ENCODE data around the gene LPAR3. TPM values are rescaled to one million over a fixed set of nuclear protein-coding genes. Genes with fewer than 3 reads are reported as not detected.

LPAR3 gene
- polyA plus RNA-seq, 6 donors from 2014 or later, result not detected

DNA sequence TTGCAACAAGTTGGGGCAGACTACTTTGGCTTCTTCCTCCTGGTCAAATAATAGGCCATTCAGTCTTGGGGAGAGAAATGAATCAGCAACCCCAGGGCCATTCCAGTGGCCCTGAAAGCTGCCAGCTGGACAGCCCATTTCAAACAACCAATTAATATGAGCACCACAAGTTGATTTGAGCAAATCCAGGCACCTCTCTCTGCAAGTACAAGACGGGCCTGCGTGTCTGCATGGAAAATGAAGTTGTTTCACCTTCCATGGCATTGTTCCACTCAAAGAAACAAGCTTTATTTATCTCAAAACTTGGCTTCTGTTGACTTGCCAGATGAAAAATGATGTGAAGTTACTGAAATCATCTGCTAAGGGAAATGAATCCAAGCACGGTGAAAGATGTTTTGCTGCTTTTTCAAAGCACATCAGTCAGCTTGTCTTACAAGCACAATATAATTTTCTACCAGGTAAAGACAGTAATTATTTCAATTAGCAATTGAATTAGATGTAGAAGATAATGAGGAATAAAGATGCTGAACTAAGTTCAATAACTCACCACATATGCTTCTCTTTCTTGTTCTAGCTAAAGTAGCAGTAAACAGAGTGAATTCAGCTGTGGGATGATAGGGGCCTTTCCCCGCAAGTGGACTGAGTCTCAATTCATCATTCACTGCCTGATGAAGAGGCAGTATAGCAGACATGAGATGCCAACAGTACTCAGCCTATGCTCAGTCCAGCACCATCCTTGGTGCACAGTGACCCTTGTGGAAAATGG is 107.6 kb downstream of the LPAR3 start:
- Mint-ChIP-seq H3K36me3 (peaks cover 0 to 4% of the 10 kb centered on the region in 2 donors), H3K27me3 (peaks cover 16 to 29% (median 25%) of the 10 kb centered on the region in 3 donors), H3K4me1 (peaks cover 0 to 9% (median 3%) of the 10 kb centered on the region in 3 donors), H3K27ac (no peak overlapping the region), H3K4me3 (no peak overlapping the region), H3K9me3 (peaks cover 0 to 9% (median 0%) of the 10 kb centered on the region in 7 donors)
- ATAC-seq (ENCODE audit: low read depth in 2 of 2), result no peak
- no peak for DNase-seq

DNA sequence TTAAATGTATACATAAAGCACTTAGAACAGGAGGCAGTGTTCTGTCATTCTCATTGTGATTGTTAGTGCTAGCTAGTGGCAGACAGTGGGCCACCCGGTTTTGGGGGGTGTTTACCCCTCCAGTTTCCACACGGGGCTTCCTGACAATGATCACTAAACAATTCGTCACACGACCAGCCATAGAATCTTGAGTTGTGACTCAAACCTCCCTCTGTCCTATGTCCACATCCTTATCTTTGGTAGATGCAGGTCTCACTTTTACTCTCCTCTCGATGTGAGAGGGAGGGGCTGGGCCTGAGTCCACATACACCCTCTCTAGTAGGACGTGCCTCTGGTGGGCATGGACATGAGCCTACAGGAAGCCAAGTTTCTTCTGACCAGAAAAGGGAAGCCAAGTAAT is 110.1 kb downstream of the LPAR3 start:
- peaks cover 0 to 9% (median 3%) of the 10 kb centered on the region in 3 donors for H3K4me1 Mint-ChIP-seq
- peaks cover 0 to 8% (median 0%) of the 10 kb centered on the region in 7 donors for H3K9me3 Mint-ChIP-seq
- peaks cover 8 to 18% (median 12%) of the 10 kb centered on the region in 3 donors for H3K27me3 Mint-ChIP-seq
- DNase-seq, result no peak
- H3K36me3 Mint-ChIP-seq, result no peaks in the 10 kb centered on the region
- no peak for ATAC-seq (ENCODE audit: low read depth in 2 of 2)
- H3K4me3 Mint-ChIP-seq, result no peak overlapping the region
- H3K27ac Mint-ChIP-seq, result no peak overlapping the region

DNA sequence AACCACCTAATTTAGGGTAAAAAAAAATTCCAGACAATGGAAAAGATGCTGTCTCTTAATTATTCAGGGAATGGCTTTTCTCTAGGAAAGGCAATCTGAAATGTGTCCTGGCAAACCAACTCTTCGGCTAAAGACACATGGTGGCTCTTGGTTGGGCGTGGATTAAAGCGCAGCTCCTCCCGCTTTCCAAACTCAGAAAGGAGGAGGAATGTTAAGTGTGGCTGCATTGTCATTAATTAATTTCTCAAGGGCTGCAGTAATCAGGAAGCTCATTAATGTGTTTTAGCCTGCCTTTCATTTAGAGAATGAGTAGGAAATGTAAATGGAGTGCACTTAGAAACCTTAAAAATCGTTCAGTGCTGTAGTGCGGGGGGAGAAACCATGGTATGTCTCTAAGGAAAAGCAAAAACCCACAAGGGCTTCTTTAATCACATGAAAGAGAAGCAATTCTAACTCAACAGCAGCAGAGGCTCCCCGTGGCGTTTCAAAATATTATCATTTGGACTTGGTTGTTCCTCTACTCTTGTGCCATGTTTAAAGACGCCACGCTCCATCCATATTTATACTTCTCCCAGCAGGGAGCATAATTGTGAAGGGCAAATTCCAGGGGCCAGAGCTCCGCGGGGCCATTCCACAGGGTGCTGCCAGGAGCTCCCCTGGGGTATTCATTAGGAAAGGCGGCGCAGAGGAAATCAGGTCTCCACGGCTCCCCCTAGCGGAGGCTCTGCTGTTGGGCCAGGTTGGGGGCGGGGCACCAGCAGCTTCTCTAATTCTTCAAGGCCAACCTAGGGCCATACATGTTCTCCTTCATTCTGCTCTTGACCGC is 110.8 kb downstream of the LPAR3 start:
- peak; percentile 64 to 76 for ATAC-seq (ENCODE audit: low read depth in 2 of 2)
- DNase-seq, result peak; percentile 35
- peaks cover 8 to 18% (median 12%) of the 10 kb centered on the region in 3 donors for H3K27me3 Mint-ChIP-seq
- no peaks in the 10 kb centered on the region for H3K36me3 Mint-ChIP-seq
- H3K9me3 Mint-ChIP-seq, result peaks cover 0 to under 1% (median 0%) of the 10 kb centered on the region in 7 donors
- peaks cover 0 to 9% (median 3%) of the 10 kb centered on the region in 3 donors for H3K4me1 Mint-ChIP-seq
- H3K4me3 Mint-ChIP-seq, result peak overlapping the region in 3 of 8 donors; percentile 40 to 61 (median 61)
- H3K27ac Mint-ChIP-seq, result no peak overlapping the region

- Mint-ChIP-seq H3K4me1 (peaks cover 0 to 9% (median 3%) of the 10 kb centered on the region in 3 donors), H3K4me3 (no peak overlapping the region), H3K36me3 (no peaks in the 10 kb centered on the region), H3K27me3 (peaks cover 8 to 18% (median 12%) of the 10 kb centered on the region in 3 donors), H3K9me3 (no peaks in the 10 kb centered on the region), H3K27ac (peak overlapping the region in 1 of 6 donors; percentile 56)
- DNase-seq (no peak), ATAC-seq (ENCODE audit: low read depth in 2 of 2) (no peak)
Measured at GRCh38 chr1:84780000-84780716, 112.8 kb downstream of the LPAR3 start.

DNA sequence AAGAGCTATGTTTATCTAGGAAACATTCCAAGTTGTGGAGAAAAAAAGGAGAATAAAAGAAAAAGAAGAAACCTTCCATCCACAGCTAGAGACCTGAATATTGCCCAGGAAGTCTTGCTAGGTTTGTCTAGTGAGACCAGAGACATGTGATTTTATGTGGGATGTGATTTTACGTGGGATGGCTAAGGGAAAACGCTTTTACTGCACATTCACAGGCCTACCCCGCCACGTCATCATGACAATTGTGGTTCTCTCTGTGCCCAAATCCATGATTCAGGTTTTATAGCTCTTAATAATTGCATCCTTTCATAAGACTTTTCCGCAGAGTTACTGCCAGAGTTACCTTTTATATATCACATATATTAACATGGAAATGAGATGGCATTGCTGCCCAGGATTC is 116.4 kb downstream of the LPAR3 start:
- DNase-seq (no peak), ATAC-seq (ENCODE audit: low read depth in 2 of 2) (no peak)
- Mint-ChIP-seq H3K4me3 (no peak overlapping the region), H3K9me3 (no peaks in the 10 kb centered on the region), H3K4me1 (peaks cover 0 to 3% (median 0%) of the 10 kb centered on the region in 3 donors), H3K27me3 (peaks cover 5 to 15% (median 9%) of the 10 kb centered on the region in 3 donors), H3K27ac (no peak overlapping the region), H3K36me3 (no peaks in the 10 kb centered on the region)

- Mint-ChIP-seq H3K27me3 (peaks cover 2 to 7% (median 7%) of the 10 kb centered on the region in 3 donors), H3K4me1 (peaks cover 0 to 3% (median 0%) of the 10 kb centered on the region in 3 donors), H3K36me3 (no peaks in the 10 kb centered on the region), H3K9me3 (no peaks in the 10 kb centered on the region), H3K4me3 (no peak overlapping the region), H3K27ac (no peak overlapping the region)
- DNase-seq (no peak), ATAC-seq (ENCODE audit: low read depth in 2 of 2) (no peak)
Measured at GRCh38 chr1:84775535-84775920, 117.5 kb downstream of the LPAR3 start.

- Mint-ChIP-seq H3K4me1 (peaks cover 0 to 3% (median 0%) of the 10 kb centered on the region in 3 donors), H3K9me3 (no peaks in the 10 kb centered on the region)
- ATAC-seq (ENCODE audit: low read depth in 2 of 2), result no peak
Measured at GRCh38 chr1:84774669-84775534, 118.1 kb downstream of the LPAR3 start.

DNA sequence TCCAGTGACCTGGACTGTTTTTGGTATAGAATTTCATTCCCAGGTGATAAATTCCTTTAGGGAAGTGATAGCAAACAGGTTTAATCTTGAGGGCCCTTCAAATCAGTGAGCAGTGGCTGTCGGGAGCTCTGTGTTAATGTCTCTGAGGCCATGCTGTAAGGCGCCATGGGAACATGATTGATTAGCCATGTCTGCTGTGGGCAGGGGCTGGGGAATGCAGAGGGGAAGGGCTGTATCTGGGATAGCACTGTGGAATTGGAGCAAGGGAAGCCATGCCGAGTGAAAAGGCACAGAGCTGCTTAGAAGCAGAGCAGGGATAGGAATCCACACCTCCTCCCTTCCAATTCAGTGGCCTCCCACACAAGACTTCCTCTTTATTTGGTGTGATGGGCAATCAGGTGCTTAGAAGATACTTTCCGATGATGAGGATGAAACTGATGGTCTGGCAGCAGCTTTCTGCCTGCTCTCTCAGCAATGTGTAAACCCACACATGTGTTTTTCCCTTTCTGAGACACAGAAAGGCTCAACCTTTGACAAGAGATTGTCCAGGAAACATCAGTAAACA is 119.0 kb downstream of the LPAR3 start:
- no peak for ATAC-seq (ENCODE audit: low read depth in 2 of 2)
- Mint-ChIP-seq H3K27ac (no peak overlapping the region), H3K9me3 (no peaks in the 10 kb centered on the region)

More at GRCh38 chr1:84774669-84775534, 118.1 kb downstream of the LPAR3 start:
- Mint-ChIP-seq H3K4me3 (no peak overlapping the region), H3K27me3 (peaks cover 7 to 10% (median 9%) of the 10 kb centered on the region in 3 donors), H3K36me3 (no peaks in the 10 kb centered on the region), H3K27ac (no peak overlapping the region)
- DNase-seq, result no peak

GRCh38 chr1:84773195-84773594 is 119.8 kb downstream of the LPAR3 start:
- Mint-ChIP-seq H3K27ac (peak overlapping the region in 1 of 6 donors; percentile 28), H3K36me3 (no peaks in the 10 kb centered on the region), H3K4me1 (peaks cover 0 to 3% (median 0%) of the 10 kb centered on the region in 3 donors), H3K27me3 (peaks cover 21 to 25% (median 22%) of the 10 kb centered on the region in 3 donors), H3K4me3 (no peak overlapping the region), H3K9me3 (no peaks in the 10 kb centered on the region)
- ATAC-seq (ENCODE audit: low read depth in 2 of 2), result no peak
- DNase-seq, result no peak

More for the DNA sequence above, 119.0 kb downstream of the LPAR3 start:
- Mint-ChIP-seq H3K36me3 (no peaks in the 10 kb centered on the region), H3K4me3 (no peak overlapping the region), H3K27me3 (peaks cover 14 to 17% (median 17%) of the 10 kb centered on the region in 3 donors), H3K4me1 (peaks cover 0 to 3% (median 0%) of the 10 kb centered on the region in 3 donors)
- DNase-seq, result no peak

GRCh38 chr1:84772428-84772943 is 120.5 kb downstream of the LPAR3 start:
- Mint-ChIP-seq H3K27me3 (peaks cover 21 to 25% (median 22%) of the 10 kb centered on the region in 3 donors), H3K27ac (peak overlapping the region in 1 of 6 donors; percentile 28), H3K9me3 (no peaks in the 10 kb centered on the region), H3K36me3 (no peaks in the 10 kb centered on the region), H3K4me3 (no peak overlapping the region), H3K4me1 (peaks cover 0 to 3% (median 0%) of the 10 kb centered on the region in 3 donors)
- peak; percentile 49 for DNase-seq
- peak; percentile 52 to 62 for ATAC-seq (ENCODE audit: low read depth in 2 of 2)

- peaks cover 22 to 25% (median 22%) of the 10 kb centered on the region in 3 donors for H3K27me3 Mint-ChIP-seq
Measured at GRCh38 chr1:84771895-84772294, 121.1 kb downstream of the LPAR3 start.

GRCh38 chr1:84770481-84770880 is 122.5 kb downstream of the LPAR3 start:
- H3K4me1 Mint-ChIP-seq, result peaks cover 0 to 3% (median 0%) of the 10 kb centered on the region in 3 donors
- no peak for DNase-seq
- H3K36me3 Mint-ChIP-seq, result no peaks in the 10 kb centered on the region
- no peak overlapping the region for H3K4me3 Mint-ChIP-seq
- H3K27ac Mint-ChIP-seq, result no peak overlapping the region
- peaks cover 26 to 37% (median 36%) of the 10 kb centered on the region in 3 donors for H3K27me3 Mint-ChIP-seq
- ATAC-seq (ENCODE audit: low read depth in 2 of 2), result no peak
- no peaks in the 10 kb centered on the region for H3K9me3 Mint-ChIP-seq

More at GRCh38 chr1:84771895-84772294, 121.1 kb downstream of the LPAR3 start:
- Mint-ChIP-seq H3K36me3 (no peaks in the 10 kb centered on the region), H3K9me3 (no peaks in the 10 kb centered on the region), H3K4me1 (peaks cover 0 to 3% (median 0%) of the 10 kb centered on the region in 3 donors), H3K4me3 (no peak overlapping the region), H3K27ac (no peak overlapping the region)
- ATAC-seq (ENCODE audit: low read depth in 2 of 2) (no peak), DNase-seq (no peak)
